DOHH2 (cell line): ENCODE measurements around the gene MRC2.

ENCODE experiments used
- CTCF ChIP-seq: fragments of 200-600 bp; sonication (generic); IDR thresholded peaks from one replicate; pipeline ENCODE4 v1.5.1; 2014; ENCODE audit warnings: antibody characterized with exemption, mild to moderate bottlenecking, low read depth, low read length; ENCODE audit not compliant: poor library complexity, severe bottlenecking
- EZH2phosphoT487 ChIP-seq: fragments of 200-600 bp; sonication (generic); IDR thresholded peaks from 2 replicates; pipeline ENCODE4 v1.6.1; 2017; ENCODE audit warnings: borderline replicate concordance, mild to moderate bottlenecking, antibody characterized with exemption, low read length, moderate library complexity, mixed read lengths

GRCh38 chr17:62652251-62653001 lies 25.0 kb downstream of the MRC2 start:
- TF ChIP-seq CTCF (no peak), EZH2phosphoT487 (no peak)
